Calu3 (cell line): ENCODE measurements around the gene SSRP1. TPM values are rescaled to one million over a fixed set of nuclear protein-coding genes. Genes with fewer than 3 reads are reported as not detected.
A peak's percentile ranks its signal among the peaks of the same experiment; 100 is the strongest.
"Not testable (repeated sequence)": the region's sequence is repeated elsewhere in the genome, so short reads cannot be mapped to it uniquely, and the experiment has no call there.

ENCODE experiments used
- BruUV-seq: library from RNA; stranded (reverse); fragments of 400-500 nt; replicated peaks from 2 replicates; lab custom pipeline; 2021; lab: Mats Ljungman, UMichigan
- CTCF ChIA-PET: fragments of 300-600 bp; sonication (Branson Sonifier 250); formaldehyde crosslinking; loops from one replicate; lab custom pipeline; 2022; ENCODE audit warnings: antibody characterized with exemption; lab: Charles Lee
- DNase-seq: peaks from one replicate; pipeline ENCODE4 v3.0.0; 2022
- H3K27ac Mint-ChIP-seq: one replicate; pipeline ENCODE4 v1.8.0; 2022; ENCODE audit warnings: mixed read lengths; ENCODE audit not compliant: unreplicated experiment
- H3K27me3 Mint-ChIP-seq: one replicate; pipeline ENCODE4 v1.8.0; 2022; ENCODE audit warnings: mixed read lengths; ENCODE audit not compliant: unreplicated experiment
- H3K36me3 Mint-ChIP-seq: one replicate; pipeline ENCODE4 v1.8.0; 2022; ENCODE audit warnings: mild to moderate bottlenecking, moderate library complexity, mixed read lengths; ENCODE audit not compliant: insufficient read depth, unreplicated experiment
- H3K4me1 Mint-ChIP-seq: one replicate; pipeline ENCODE4 v1.8.0; 2022; ENCODE audit warnings: mild to moderate bottlenecking, low read depth, mixed read lengths; ENCODE audit not compliant: unreplicated experiment
- H3K4me3 Mint-ChIP-seq: one replicate; pipeline ENCODE4 v1.8.0; 2022; ENCODE audit warnings: mild to moderate bottlenecking, low read depth, moderate library complexity, mixed read lengths; ENCODE audit not compliant: unreplicated experiment
- H3K9me3 Mint-ChIP-seq: one replicate; pipeline ENCODE4 v1.8.0; 2022; ENCODE audit warnings: low read depth, mixed read lengths; ENCODE audit not compliant: unreplicated experiment
- CTCF ChIP-seq: fragments of 200-600 bp; IDR thresholded peaks from one replicate; pipeline ENCODE4 v1.8.0; 2022; ENCODE audit warnings: antibody characterized with exemption; ENCODE audit not compliant: unreplicated experiment
- intact Hi-C: fragments of 100-400 bp; cut with micrococcal nuclease; formaldehyde crosslinking; loops from one replicate; pipeline ENCODE4 v1.10.0; 2022; ENCODE audit not compliant: unreplicated experiment
- total RNA-seq: library from RNA; stranded (reverse); gene quantifications from 2 replicates; pipeline ENCODE4 v1.2.3, GENCODE V29; 2022

The SSRP1 gene
- total RNA-seq, 1 experiment from 2014 or later: 145 TPM

- H3K9me3 Mint-ChIP-seq: no peaks in the 10 kb centered on the region
- intact Hi-C loops: no loop called here
- peaks cover 8% of the 10 kb centered on the region for H3K4me1 Mint-ChIP-seq
- no peaks in the 10 kb centered on the region for H3K27me3 Mint-ChIP-seq
- H3K36me3 Mint-ChIP-seq: peaks cover 30% of the 10 kb centered on the region
- H3K4me3 Mint-ChIP-seq: no peak overlapping the region
- DNase-seq: no peak
- no TSS peak for BruUV-seq
- CTCF ChIA-PET: no interaction called here
- no peak for TF ChIP-seq CTCF
- no peak overlapping the region for H3K27ac Mint-ChIP-seq
These were observed 38.5 kb downstream of the SSRP1 start for GRCh38 chr11:57297221-57297620.

- BruUV-seq: TSS peak; percentile 9
- H3K9me3 Mint-ChIP-seq, intact Hi-C loops, H3K4me1 Mint-ChIP-seq, DNase-seq, H3K4me3 Mint-ChIP-seq, H3K27me3 Mint-ChIP-seq, CTCF ChIA-PET, H3K27ac Mint-ChIP-seq: not testable (repeated sequence)
- H3K36me3 Mint-ChIP-seq: peaks cover 21% of the 10 kb centered on the region
These were observed 39.5 kb downstream of the SSRP1 start for GRCh38 chr11:57296205-57296604.

- peaks cover 13% of the 10 kb centered on the region for H3K36me3 Mint-ChIP-seq
- H3K27ac Mint-ChIP-seq: no peak overlapping the region
- peaks cover 19% of the 10 kb centered on the region for H3K4me1 Mint-ChIP-seq
These were observed 41.2 kb downstream of the SSRP1 start for GRCh38 chr11:57294225-57295131.

DNA sequence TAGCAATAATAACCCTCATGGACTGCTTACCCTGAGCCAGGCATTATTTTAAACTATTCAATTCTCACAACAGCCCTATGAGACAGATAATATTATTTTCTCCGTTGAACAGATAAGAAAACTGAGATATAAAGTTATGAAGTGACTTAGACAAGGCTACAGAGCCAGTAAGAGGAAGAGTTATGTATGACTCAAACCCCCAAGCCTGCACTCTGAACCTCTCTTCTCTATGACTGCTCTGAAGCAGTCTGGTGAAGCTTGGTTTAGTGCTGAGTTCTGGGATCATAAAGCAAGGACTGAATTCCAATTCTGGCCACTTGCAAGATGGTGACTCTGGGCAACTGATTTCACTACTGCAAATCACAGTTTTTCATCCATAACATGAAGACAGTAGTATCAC is 45.4 kb downstream of the SSRP1 start:
- intact Hi-C loops: no loop called here
- TF ChIP-seq CTCF: no peak
- Mint-ChIP-seq H3K9me3 (no peaks in the 10 kb centered on the region), H3K27me3 (no peaks in the 10 kb centered on the region), H3K4me1 (peaks cover 31% of the 10 kb centered on the region), H3K4me3 (no peak overlapping the region), H3K36me3 (peaks cover 10% of the 10 kb centered on the region), H3K27ac (no peak overlapping the region)
- no TSS peak for BruUV-seq
- CTCF ChIA-PET: interaction anchor here (0.7 to 1.4 kb wide), 2 partner anchors 20 to 21 kb away, joined by 3 to 4 read pairs; no protein-coding TSS in a partner anchor
- DNase-seq: no peak

More at GRCh38 chr11:57294225-57295131, 41.2 kb downstream of the SSRP1 start:
- TF ChIP-seq CTCF: no peak
- Mint-ChIP-seq H3K27me3 (no peaks in the 10 kb centered on the region), H3K9me3 (no peaks in the 10 kb centered on the region), H3K4me3 (no peak overlapping the region)
- BruUV-seq: no TSS peak
- DNase-seq: no peak
- CTCF ChIA-PET: interaction anchor here (0.9 to 1.1 kb wide), 2 partner anchors 11 to 17 kb away, joined by 3 read pairs; no protein-coding TSS in a partner anchor
- intact Hi-C loops: no loop called here
